Eye (tissue), 1 donor: ENCODE measurements around the gene MRPL58.
"Not testable (repeated sequence)": the region's sequence is repeated elsewhere in the genome, so short reads cannot be mapped to it uniquely, and the experiment has no call there.

Source experiments
- DNase-seq: peaks from one replicate; pipeline ENCODE4 v3.0.0-alpha.2; 2015

The MRPL58 gene

DNA sequence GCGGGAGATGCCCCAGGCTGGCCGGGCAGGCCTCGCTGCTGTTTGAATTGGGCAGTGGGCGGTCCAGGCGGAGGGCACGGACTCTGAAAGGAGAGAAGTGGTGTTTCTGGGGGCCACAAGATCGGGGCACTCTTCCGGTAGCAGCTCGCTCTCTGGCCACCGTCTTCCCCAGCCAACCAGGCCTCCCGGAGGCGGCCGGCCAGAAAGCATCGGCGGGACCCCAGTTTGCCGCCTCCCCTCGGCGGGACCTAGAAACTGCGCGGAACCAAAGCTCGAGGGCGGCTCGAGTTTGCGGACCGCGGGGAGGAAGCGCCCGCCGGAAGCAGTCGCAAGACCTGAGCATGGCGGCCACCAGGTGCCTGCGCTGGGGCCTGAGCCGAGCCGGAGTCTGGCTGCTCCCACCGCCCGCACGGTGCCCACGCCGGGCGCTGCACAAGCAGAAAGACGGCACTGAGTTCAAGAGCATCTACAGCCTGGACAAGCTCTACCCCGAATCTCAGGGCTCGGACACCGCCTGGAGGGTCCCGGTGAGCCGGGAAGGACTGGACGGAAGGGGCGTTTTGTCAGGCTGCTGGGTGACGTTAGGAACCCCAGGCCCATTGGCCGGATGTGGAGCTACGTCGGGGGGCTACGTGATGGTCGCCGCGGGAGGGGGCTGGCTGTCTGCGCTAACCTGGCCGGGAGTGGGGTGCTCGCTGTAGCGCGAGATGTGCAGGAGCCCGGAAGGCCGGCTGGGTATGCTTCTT lies at the start of gene MRPL58:
Gene MRPL58 (plus strand): TSS at position 325 of the 746 bp plus-strand sequence. CDS start 17 bp downstream, at position 342.
- DNase-seq, result peak; percentile 94

DNA sequence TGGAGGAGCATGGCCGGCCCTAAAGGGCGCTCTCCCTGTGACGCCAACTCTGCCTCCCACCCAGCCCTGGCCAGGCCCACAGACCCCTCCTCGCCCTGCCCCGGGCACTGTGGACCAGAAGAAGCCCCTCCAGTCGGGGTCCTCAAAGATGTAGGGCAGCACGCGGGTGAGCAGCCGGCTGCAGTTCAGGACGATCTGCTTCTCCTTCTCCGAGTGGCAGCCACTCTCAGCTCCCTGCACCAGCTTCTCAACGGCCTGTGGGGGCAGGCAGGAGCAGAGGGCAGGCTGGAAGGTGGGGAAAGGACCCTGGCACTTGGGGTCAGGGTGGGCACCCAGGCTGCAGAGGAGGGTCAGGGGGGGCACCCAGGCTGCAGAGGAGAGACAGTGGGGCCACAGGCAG lies 48.8 kb upstream of the MRPL58 start:
- no peak for DNase-seq

DNA sequence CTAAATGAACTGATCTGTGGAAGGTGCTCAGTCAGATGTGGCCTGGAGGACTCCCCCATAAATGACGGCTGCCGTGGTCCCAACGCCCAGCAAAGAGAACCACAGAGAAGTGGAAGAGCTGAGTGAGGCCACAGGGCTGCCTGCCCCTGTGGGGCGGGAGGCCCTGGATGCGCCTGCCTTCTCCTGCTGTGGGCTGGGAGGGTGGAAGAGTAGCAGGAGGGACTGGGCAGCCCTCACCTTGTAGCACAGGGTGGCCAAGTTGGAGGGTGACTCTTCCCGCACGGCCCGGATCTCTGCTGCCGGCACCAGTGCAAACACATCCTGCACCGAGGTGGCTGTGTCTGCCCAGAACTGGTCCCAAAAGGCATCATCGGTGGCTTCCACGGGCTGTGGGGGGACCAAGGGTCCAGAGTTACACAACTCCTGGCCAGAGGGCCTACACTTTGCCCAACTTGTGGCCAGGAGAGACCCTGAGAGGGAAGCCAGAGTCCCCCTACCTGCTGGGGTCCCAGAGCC lies 48.2 kb upstream of the MRPL58 start:
- no peak for DNase-seq

DNA sequence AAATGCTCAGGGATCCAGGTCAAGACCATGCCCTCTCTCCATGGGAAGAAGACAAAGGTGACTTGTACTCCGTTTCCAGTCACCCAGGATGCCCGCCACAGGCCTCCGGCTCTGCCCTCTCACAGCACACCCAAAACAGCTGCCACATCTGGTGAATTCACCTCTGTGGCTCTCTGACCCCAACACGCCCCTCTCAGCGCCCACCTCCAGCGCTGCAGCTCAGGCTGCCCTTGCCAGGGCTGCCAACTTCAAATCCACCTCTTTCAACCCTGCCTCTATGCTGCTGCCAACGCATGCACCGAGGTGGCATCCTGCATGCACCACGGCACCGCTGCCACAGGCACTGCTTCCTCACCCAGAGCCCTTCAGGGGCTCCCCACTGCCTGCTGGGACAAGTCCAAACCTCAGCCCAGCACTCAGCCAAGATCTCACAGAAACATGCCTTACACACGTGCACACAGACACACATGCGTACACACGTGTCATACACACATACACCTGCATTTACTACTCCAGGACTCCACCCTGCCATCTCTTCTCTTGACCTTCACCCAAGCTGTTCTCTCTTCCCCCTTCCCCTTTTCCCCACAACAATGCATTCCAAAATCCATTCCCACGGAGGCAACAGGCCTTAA lies 47.4 kb upstream of the MRPL58 start:
- DNase-seq, result no peak

DNA sequence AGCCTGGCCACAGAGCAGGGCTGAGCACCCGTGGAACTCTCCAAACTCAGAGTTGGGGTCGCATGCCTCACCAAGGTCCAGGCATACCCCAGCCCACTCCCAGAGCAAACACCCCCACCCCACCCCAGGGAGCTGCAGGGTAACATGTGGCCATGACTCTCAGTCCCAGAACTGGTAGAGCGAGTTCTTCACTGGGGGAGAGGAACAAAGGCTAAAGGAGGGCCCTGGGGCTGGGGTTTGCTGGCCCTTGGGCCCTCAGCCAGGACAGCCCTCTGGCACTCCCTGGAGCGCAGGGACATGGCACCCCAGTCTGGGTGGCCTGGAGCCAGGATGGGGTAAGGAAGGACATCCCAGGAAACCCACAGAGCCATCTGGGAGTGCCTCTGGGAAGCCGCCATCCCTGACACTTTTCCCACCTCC lies 44.1 kb upstream of the MRPL58 start:
- no peak for DNase-seq

GRCh38 chr17:74969501-74969900 lies 43.0 kb upstream of the MRPL58 start:
- DNase-seq, result not testable (repeated sequence)

- no peak for DNase-seq
These were observed 42.1 kb upstream of the MRPL58 start for GRCh38 chr17:74970395-74970794.

- no peak for DNase-seq
These were observed 41.2 kb upstream of the MRPL58 start for GRCh38 chr17:74971069-74971841.

DNA sequence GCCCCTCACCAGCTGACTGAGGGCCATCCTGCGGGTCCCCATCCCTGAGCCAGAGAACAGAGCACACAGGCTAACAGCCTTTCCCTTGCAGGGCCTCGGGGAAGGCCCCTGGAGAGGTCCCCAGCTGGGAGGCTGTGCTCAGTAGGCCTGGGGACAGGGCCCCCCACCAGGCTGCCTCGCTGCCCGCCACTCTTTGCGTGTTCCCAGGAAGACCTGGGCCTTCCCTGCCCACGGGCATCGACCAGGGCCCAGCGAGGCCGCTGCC lies 40.7 kb upstream of the MRPL58 start:
- peak; percentile 67 for DNase-seq

DNA sequence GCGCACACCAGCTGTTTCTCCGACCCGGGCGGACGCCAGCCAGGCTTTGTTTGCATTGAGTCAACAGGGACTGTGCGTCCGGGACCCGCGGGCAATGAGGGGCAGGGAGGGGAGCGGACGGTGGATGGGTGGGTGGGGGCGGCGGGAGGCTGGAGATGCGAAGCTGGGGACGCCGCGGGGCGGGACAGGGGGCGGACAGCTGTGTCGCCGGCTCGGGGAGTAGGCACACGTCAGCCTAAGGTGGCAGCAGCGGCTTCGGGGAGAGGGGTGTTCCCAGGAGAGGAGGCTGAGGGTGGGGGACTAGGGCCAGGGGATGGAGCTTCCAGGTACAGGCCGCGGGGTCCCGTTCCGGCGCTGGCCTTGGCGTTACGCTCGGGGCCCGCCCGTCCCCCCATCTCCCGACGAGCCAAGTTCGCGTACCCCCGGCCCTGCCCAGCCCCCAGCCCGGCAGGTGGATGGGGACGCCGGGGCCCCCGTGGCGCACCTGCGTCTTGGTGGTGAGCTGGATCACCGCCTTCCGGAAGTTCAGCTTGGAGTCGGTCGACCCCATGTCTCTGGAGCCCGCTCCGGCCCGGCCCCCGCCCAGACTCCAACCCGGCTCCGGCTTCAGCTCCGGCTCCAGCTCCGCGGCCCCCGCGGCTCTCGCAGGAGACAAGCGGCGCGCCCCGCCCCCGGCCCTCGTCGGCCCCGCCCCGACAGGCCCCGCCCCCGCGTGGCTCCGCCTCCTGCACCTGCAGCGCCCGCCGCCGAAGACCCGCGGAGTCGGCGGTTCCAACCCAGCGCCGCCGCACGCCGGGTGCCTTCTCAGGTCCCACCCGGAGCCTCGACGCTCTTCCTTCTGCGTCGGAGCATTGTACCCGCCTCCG lies 40.1 kb upstream of the MRPL58 start, which contains the start of gene HID1:
Gene HID1 (minus strand): TSS at position 653 of the 866 bp plus-strand sequence. CDS start 103 bp downstream, at position 550.
- DNase-seq, result peak; percentile 74

DNA sequence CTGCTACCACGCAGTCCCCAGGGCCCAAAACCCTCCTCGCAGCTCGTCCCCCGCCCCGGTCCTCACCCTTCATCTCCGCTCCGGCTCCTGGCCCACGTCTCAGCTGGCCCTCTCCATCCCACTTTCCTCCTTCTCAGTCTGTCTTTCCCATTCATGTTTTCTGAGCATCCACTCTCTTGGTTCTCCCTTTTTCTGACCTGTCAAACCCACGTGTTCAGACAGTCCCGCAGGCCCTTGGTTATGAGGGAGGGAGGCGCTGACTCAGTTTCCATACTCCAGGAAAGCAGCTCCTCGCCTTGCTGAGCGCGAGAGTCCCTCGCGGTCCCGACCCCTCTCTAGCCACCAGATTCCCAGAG lies 39.5 kb upstream of the MRPL58 start:
- no peak for DNase-seq

DNA sequence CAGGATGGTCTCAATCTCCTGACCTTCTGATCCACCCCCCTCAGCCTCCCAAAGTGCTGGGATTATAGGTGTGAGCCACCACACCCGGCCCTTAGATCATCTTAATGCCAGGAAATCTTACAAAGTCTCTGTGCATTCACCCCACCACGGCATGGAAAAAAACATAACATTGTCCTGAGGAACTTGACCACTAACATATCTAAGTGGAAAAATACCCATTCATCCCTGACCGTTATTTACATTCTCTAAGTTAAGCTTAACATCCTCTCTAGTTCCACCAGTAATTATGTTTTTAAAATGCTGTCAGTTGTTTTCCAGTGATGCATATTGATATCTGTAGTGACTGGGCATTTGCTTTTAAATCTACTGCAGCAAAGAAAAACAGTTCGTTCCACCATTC lies 36.5 kb upstream of the MRPL58 start:
- no peak for DNase-seq

- no peak for DNase-seq
These were observed 34.7 kb upstream of the MRPL58 start for GRCh38 chr17:74977802-74978201.

GRCh38 chr17:74978240-74978639 lies 34.2 kb upstream of the MRPL58 start:
- no peak for DNase-seq

GRCh38 chr17:74979408-74980146 lies 32.9 kb upstream of the MRPL58 start:
- no peak for DNase-seq

GRCh38 chr17:74981318-74981978 lies 31.0 kb upstream of the MRPL58 start:
- DNase-seq, result no peak

DNA sequence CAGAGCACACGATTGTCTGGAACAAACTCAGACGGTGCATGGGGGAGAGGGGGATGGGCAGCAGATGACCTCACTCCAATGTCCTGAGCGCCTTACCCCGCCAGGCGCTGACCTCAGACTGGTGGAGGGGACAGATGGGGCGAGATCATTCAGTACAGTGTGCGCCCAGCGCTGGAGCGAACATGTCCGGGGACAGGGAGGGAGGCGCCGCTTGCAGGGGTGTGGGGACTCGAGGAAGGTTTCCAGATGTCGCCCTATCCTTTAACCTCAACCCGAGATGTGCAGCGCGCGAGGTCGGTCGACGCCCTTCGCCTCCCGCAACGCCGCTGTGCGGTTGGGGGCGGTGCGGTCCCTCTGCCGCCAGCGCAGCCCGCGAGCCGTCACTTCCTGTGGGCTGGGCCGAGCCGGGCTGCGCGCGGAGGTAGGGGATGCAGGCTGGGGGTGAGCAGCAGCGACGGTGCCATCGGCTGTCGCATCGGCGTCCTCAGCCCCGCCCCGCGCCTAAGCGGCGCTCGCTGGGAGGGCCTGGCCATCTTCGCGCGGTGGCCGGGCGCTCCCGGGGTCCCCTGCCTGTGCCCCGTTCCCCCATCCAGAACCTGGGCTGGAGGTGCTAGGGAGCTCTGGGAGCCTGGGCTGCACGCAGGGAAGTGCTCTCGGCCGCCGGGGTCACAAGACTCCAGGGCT lies 30.3 kb upstream of the MRPL58 start:
- DNase-seq, result peak; percentile 92

GRCh38 chr17:74982663-74983313 lies 29.7 kb upstream of the MRPL58 start:
- DNase-seq, result not testable (repeated sequence)

DNA sequence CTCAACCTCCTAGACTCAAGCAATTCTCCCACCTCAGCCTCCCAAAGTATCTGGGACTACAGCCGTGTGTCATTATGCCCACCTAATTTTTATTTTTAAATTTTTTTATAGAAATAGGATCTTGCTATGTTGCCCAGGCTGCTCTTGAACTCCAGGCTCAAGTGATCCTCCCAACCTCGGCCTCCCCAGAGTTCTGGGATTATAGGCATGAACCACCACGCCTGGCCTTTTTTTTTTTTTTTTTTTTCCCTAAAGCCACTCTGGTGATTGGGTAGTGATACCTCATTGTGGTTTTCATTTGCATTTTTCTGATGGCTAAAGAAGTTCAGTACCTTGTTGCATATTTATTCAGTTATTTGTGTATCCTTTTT lies 26.3 kb upstream of the MRPL58 start:
- DNase-seq, result no peak

DNA sequence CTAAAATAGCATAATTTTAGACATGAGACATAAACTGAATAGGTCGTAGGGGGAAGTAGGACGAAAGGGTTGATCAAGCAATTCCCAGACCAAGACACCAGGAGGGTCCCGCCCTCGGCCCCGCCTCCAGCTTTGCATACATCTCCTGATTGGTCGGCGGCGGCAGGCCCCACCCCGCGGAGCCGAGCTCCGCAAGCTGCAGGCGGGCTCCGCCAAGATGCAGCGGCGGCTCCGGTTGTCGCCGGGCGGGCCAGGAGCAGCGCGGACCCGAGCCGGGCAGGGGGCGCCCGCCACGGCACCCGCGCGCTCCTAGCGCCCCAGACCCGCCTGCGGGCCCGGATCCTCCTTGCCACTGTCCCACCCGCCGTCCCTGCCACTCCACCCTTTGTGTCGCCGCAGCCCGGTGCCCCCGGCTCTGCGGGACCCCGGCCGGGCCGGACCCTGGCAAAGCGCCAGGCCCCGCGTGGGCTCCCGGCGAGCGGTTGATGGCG lies 25.0 kb upstream of the MRPL58 start, which contains the start of gene CDR2L:
Gene CDR2L (plus strand): TSS at position 215 of the 491 bp plus-strand sequence. CDS start 412 bp downstream, outside the sequence.
- DNase-seq, result peak; percentile 97
